PC-3 (cell line): ENCODE data around the gene CD101.

ENCODE experiments used
- CTCF ChIP-seq: fragments of 300-600 bp; sonication (generic); conservative IDR thresholded peaks from 2 replicates; pipeline ENCODE4 v1.5.1; 2017; ENCODE audit warnings: antibody characterized with exemption, low read depth, mild to moderate bottlenecking, low read length
- EZH2 ChIP-seq: fragments of 300-600 bp; sonication (generic); IDR thresholded peaks from one replicate; pipeline ENCODE4 v1.6.1; 2017; ENCODE audit warnings: antibody characterized with exemption, mild to moderate bottlenecking, low read length; ENCODE audit not compliant: unreplicated experiment
- EZH2phosphoT487 ChIP-seq: fragments of 300-600 bp; sonication (generic); IDR thresholded peaks from 2 replicates; pipeline ENCODE4 v1.6.1; 2018; ENCODE audit warnings: mild to moderate bottlenecking, antibody characterized with exemption, low read length, borderline replicate concordance

GRCh38 chr1:116997636-116998035 is 3.9 kb upstream of the CD101 start:
- TF ChIP-seq CTCF (no peak), EZH2 (no peak), EZH2phosphoT487 (no peak)
